Bronchial epithelial cell (primary cell): ENCODE measurements around the gene IQGAP3. TPM values are rescaled to one million over a fixed set of nuclear protein-coding genes. Genes with fewer than 3 reads are reported as not detected.
A peak's percentile ranks its signal among the peaks of the same experiment; 100 is the strongest.
"Not testable (repeated sequence)": the region's sequence is repeated elsewhere in the genome, so short reads cannot be mapped to it uniquely, and the experiment has no call there.

ENCODE experiments used
- DNase-seq: peaks from one replicate; pipeline ENCODE4 v3.0.0-alpha.2; 2010; ENCODE audit warnings: low read depth
- FAIRE-seq: peaks from 2 replicates; lab custom pipeline; 2011; peaks lifted over from hg19 to GRCh38; lab: Jason Lieb, UNC
- H3K27me3 ChIP-seq: 2 replicates; pipeline ENCODE4 v1.5.1; 2011; ENCODE audit warnings: low read length; ENCODE audit not compliant: control insufficient read depth, insufficient read depth
- H3K36me3 ChIP-seq: 2 replicates; pipeline ENCODE4 v1.5.1; 2011; ENCODE audit warnings: low read length; ENCODE audit not compliant: control insufficient read depth, insufficient read depth
- H3K4me3 ChIP-seq: 2 replicates; pipeline ENCODE4 v1.5.1; 2011; ENCODE audit warnings: mild to moderate bottlenecking, low read depth, low read length, control low read depth
- total RNA-seq: library from RNA; depleted of rRNA; stranded (reverse); fragments of >200 nt; gene quantifications from 2 replicates; pipeline ENCODE4 v1.2.1, GENCODE V29; 2014
- TF ChIP-seq, protein P1 (sequence below): IDR thresholded peaks from 2 replicates; pipeline ENCODE4 v1.5.1; 2011; ENCODE audit warnings: mild to moderate bottlenecking, moderate library complexity, low read length, control low read depth, inconsistent platforms; ENCODE audit not compliant: insufficient read depth, severe bottlenecking

The IQGAP3 gene
- total RNA-seq, 1 donor from 2014 or later: 0.53 TPM

- TF ChIP-seq, protein P1, sequence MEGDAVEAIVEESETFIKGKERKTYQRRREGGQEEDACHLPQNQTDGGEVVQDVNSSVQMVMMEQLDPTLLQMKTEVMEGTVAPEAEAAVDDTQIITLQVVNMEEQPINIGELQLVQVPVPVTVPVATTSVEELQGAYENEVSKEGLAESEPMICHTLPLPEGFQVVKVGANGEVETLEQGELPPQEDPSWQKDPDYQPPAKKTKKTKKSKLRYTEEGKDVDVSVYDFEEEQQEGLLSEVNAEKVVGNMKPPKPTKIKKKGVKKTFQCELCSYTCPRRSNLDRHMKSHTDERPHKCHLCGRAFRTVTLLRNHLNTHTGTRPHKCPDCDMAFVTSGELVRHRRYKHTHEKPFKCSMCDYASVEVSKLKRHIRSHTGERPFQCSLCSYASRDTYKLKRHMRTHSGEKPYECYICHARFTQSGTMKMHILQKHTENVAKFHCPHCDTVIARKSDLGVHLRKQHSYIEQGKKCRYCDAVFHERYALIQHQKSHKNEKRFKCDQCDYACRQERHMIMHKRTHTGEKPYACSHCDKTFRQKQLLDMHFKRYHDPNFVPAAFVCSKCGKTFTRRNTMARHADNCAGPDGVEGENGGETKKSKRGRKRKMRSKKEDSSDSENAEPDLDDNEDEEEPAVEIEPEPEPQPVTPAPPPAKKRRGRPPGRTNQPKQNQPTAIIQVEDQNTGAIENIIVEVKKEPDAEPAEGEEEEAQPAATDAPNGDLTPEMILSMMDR: no peak
- Histone ChIP-seq H3K4me3 (no peak overlapping the region), H3K36me3 (no peaks in the 10 kb centered on the region), H3K27me3 (peaks cover 3% of the 10 kb centered on the region)
- no peak for FAIRE-seq
- no peak for DNase-seq
Observed at GRCh38 chr1:156612666-156613065, 40.3 kb upstream of the IQGAP3 start.

DNA sequence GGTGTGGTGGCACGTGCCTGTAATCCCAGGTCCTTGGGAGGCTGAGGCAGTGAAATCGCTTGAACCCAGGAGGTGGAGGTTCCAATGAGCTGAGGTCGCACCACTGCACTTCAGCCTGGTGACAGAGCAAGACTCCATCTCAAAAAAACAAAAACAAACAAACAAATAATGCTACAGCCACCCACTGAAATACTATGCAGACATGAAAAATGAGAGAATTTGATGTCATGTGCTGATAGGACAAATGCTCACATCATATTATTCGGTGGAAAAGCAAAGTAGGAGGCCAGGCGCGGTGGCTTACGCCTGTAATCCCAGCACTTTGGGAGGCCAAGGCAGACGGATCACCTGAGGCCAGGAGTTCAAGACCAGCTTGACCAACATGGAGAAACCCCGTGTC lies 37.7 kb upstream of the IQGAP3 start:
- DNase-seq, H3K4me3 ChIP-seq, H3K27me3 ChIP-seq, H3K36me3 ChIP-seq, FAIRE-seq: not testable (repeated sequence)

DNA sequence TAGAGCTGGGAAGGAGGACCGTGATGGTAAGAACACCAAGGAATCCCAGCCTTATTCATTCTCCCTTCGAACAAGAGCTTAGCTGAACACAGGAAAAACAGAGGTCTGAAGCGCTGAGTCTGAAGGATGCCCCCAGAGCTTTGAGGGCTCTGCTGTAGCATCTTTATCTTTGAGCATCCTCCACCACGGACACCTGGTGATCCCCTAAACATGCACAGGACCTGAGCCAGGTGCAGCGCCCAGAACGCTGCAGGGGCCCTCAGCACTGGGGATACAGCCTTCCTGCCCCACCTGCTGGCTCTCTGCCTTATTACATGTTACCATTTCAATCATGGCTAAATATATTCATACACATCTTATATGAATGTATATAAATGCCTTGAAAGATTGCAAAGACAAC lies 36.6 kb upstream of the IQGAP3 start:
- peak; percentile 40 for DNase-seq

GRCh38 chr1:156608036-156608674 lies 35.8 kb upstream of the IQGAP3 start:
- TF ChIP-seq, protein P1: peak; percentile 88
- peak; percentile 75 for DNase-seq
- Histone ChIP-seq H3K4me3 (no peak overlapping the region), H3K36me3 (no peaks in the 10 kb centered on the region), H3K27me3 (no peaks in the 10 kb centered on the region)
- no peak for FAIRE-seq

More for the DNA sequence above, 36.6 kb upstream of the IQGAP3 start:
- H3K36me3 ChIP-seq: no peaks in the 10 kb centered on the region
- H3K4me3 ChIP-seq: no peak overlapping the region
- no peaks in the 10 kb centered on the region for H3K27me3 ChIP-seq
- no peak for FAIRE-seq
- TF ChIP-seq, protein P1: peak; percentile 70

GRCh38 chr1:156607344-156607743 lies 35.0 kb upstream of the IQGAP3 start:
- not testable (repeated sequence) for H3K27me3 ChIP-seq, FAIRE-seq, H3K36me3 ChIP-seq, H3K4me3 ChIP-seq, DNase-seq

GRCh38 chr1:156602557-156602993 lies 30.2 kb upstream of the IQGAP3 start:
- Histone ChIP-seq H3K4me3 (no peak overlapping the region), H3K27me3 (no peaks in the 10 kb centered on the region), H3K36me3 (peaks cover 4% of the 10 kb centered on the region)
- TF ChIP-seq, protein P1: peak; percentile 18
- FAIRE-seq (no peak), DNase-seq (peak; percentile 88)

DNA sequence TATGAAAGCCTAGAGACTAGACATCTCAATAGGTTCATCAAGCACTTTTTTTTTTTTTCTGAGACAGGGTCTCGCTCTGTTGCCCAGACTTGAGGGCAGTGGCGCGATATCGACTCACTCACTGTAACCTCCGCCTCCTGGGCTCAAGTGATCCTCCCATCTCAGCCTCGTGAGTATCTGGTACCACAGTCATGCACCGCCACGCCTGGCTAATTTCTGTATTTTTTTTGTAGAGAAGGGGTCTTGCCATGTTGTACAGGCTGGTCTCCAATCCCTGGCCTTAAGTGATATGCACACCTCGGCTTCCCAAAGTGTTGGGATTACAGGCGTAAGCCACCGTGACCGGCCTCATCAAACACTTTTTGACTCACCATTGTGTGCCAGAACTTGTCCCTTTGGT lies 29.5 kb upstream of the IQGAP3 start:
- peaks cover 5% of the 10 kb centered on the region for H3K36me3 ChIP-seq
- peak; percentile 29 for DNase-seq
- H3K4me3 ChIP-seq: peak overlapping the region; percentile 65
- no peaks in the 10 kb centered on the region for H3K27me3 ChIP-seq
- TF ChIP-seq, protein P1: no peak
- FAIRE-seq: no peak
